HTR-8/SVneo (cell line): ENCODE data around the gene MARCHF5.
A peak's percentile ranks its signal among the peaks of the same experiment; 100 is the strongest.
"Not testable (repeated sequence)": the region's sequence is repeated elsewhere in the genome, so short reads cannot be mapped to it uniquely, and the experiment has no call there.

ENCODE experiments used
- DNase-seq: peaks from one replicate; pipeline ENCODE4 v3.0.0; 2011; ENCODE audit warnings: low spot score, mixed read lengths; ENCODE audit not compliant: insufficient read length
- FAIRE-seq: peaks from 2 replicates; lab custom pipeline; 2011; peaks lifted over from hg19 to GRCh38; lab: Jason Lieb, UNC

Gene MARCHF5

GRCh38 chr10:92382631-92383030 lies 91.7 kb downstream of the MARCHF5 start:
- DNase-seq (no peak), FAIRE-seq (no peak)

GRCh38 chr10:92384741-92385140 lies 93.8 kb downstream of the MARCHF5 start:
- no peak for DNase-seq
- no peak for FAIRE-seq

DNA sequence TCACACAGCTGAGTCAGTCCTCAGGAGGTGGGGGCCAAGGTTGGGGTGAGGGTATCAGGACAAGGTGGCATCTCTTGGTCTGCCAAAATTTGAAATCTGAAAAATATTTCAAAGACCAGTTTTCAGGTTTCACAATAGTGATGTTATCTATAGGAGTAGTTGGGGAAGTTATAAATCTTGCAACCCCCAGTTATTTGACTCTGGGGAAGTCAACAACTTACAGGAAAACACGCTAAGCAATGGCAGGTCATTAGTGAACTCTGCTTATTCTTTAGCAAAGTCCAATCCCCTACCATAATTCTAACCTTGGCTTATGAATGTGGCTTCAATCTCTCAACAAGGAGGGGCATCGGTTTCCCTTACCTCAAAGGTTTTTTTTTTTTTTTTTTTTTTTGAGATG lies 94.9 kb downstream of the MARCHF5 start:
- DNase-seq, result no peak
- no peak for FAIRE-seq

GRCh38 chr10:92387289-92387940 lies 96.4 kb downstream of the MARCHF5 start:
- DNase-seq, result peak; percentile 63
- FAIRE-seq, result peak; percentile 9

GRCh38 chr10:92393173-92393572 lies 102.2 kb downstream of the MARCHF5 start:
- DNase-seq, result not testable (repeated sequence)
- peak; percentile 98 for FAIRE-seq

GRCh38 chr10:92395271-92395670 lies 104.3 kb downstream of the MARCHF5 start:
- FAIRE-seq (no peak), DNase-seq (no peak)

DNA sequence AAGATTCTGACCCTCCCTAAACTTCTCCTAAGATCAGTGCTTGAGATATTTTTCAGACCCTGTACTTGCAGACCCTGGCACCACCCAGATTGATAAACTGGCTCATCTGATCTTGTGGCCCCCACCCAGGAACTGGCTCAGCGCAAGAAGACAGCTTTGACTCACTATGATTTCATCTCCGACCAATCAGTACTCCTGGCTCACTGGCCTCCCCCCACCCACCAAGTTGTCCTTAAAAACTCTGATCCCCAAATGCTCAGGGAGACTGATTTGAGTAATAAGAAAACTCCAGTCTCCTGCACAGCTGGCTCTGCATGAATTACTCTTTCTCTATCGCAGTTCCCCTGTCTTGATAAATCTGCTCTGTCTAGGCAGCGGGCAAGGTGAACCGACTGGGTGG lies 111.3 kb downstream of the MARCHF5 start:
- DNase-seq, FAIRE-seq: not testable (repeated sequence)
